ENCODE measurements around the gene RHBDL1.

Gene RHBDL1

GRCh38 chr16:720447-720989 lies 45.0 kb downstream of the RHBDL1 start (continued):
- TF ChIP-seq ZNF112 (tag by site-specific recombination; IDR thresholded peaks at IDR 0.05) = no peak
- TF ChIP-seq YY1 (tag by site-specific recombination; IDR thresholded peaks at IDR 0.05) = no peak; the same call in 1 of the 2 replicates
- no peak for TF ChIP-seq ZNF830 (tag by site-specific recombination; IDR thresholded peaks at IDR 0.05; ENCODE audit: low read depth)
- no peak for TF ChIP-seq TCF7L2 (IDR thresholded peaks at IDR 0.05; ENCODE audit: borderline replicate concordance, low read depth, low read length)
- no peak for TF ChIP-seq FEZF1 (tag by site-specific recombination; IDR thresholded peaks at IDR 0.05)
- no peak; the same call in 1 of the 2 replicates for TF ChIP-seq KLF1 (tag by site-specific recombination; IDR thresholded peaks at IDR 0.05)
- TF ChIP-seq ZNF645 (tag by site-specific recombination; IDR thresholded peaks at IDR 0.05) = peak; percentile 57; the same call in 1 of the 2 replicates
- no peak for TF ChIP-seq ZSCAN18 (tag by site-specific recombination; IDR thresholded peaks at IDR 0.05)
- TF ChIP-seq ZNF223 (tag by site-specific recombination; IDR thresholded peaks at IDR 0.05) = no peak
- TF ChIP-seq TRIM28 (IDR thresholded peaks at IDR 0.05; ENCODE audit: borderline replicate concordance, low read length) = no peak
- TF ChIP-seq ZNF146 (tag by site-specific recombination; IDR thresholded peaks at IDR 0.05) = no peak
- 0 out of 2 replicates have a peak, but pooled peaks have one; percentile 21 for TF ChIP-seq ZNF239 (tag by site-specific recombination; IDR thresholded peaks at IDR 0.05)
- TF ChIP-seq ZNF837 (tag by site-specific recombination; IDR thresholded peaks at IDR 0.05) = peak; percentile 29; the same call in 1 of the 2 replicates
- TF ChIP-seq ZNF544 (tag by site-specific recombination; IDR thresholded peaks at IDR 0.05) = no peak
- TF ChIP-seq ZNF585B (tag by site-specific recombination; IDR thresholded peaks at IDR 0.05) = no peak
- no peak for TF ChIP-seq PRDM6 (tag by site-specific recombination; IDR thresholded peaks at IDR 0.05)
- TF ChIP-seq, protein P1, sequence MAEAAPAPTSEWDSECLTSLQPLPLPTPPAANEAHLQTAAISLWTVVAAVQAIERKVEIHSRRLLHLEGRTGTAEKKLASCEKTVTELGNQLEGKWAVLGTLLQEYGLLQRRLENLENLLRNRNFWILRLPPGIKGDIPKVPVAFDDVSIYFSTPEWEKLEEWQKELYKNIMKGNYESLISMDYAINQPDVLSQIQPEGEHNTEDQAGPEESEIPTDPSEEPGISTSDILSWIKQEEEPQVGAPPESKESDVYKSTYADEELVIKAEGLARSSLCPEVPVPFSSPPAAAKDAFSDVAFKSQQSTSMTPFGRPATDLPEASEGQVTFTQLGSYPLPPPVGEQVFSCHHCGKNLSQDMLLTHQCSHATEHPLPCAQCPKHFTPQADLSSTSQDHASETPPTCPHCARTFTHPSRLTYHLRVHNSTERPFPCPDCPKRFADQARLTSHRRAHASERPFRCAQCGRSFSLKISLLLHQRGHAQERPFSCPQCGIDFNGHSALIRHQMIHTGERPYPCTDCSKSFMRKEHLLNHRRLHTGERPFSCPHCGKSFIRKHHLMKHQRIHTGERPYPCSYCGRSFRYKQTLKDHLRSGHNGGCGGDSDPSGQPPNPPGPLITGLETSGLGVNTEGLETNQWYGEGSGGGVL (tag by site-specific recombination; IDR thresholded peaks at IDR 0.05) = 0 out of 2 replicates have a peak, but pooled peaks have one; percentile 17
- no peak for TF ChIP-seq ZNF174 (tag by site-specific recombination; IDR thresholded peaks at IDR 0.05)
- TF ChIP-seq ZNF658 (tag by site-specific recombination; IDR thresholded peaks at IDR 0.05) = no peak
- no peak for TF ChIP-seq ZNF292 (tag by site-specific recombination; IDR thresholded peaks at IDR 0.05; ENCODE audit: borderline replicate concordance, low read depth)
- peak; percentile 93 for TF ChIP-seq GLIS2 (tag by site-specific recombination; IDR thresholded peaks at IDR 0.05)
- no peak for TF ChIP-seq ZNF140 (tag by site-specific recombination; IDR thresholded peaks at IDR 0.05)
- TF ChIP-seq, protein P2, sequence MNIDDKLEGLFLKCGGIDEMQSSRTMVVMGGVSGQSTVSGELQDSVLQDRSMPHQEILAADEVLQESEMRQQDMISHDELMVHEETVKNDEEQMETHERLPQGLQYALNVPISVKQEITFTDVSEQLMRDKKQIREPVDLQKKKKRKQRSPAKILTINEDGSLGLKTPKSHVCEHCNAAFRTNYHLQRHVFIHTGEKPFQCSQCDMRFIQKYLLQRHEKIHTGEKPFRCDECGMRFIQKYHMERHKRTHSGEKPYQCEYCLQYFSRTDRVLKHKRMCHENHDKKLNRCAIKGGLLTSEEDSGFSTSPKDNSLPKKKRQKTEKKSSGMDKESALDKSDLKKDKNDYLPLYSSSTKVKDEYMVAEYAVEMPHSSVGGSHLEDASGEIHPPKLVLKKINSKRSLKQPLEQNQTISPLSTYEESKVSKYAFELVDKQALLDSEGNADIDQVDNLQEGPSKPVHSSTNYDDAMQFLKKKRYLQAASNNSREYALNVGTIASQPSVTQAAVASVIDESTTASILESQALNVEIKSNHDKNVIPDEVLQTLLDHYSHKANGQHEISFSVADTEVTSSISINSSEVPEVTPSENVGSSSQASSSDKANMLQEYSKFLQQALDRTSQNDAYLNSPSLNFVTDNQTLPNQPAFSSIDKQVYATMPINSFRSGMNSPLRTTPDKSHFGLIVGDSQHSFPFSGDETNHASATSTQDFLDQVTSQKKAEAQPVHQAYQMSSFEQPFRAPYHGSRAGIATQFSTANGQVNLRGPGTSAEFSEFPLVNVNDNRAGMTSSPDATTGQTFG (tag by site-specific recombination; IDR thresholded peaks at IDR 0.05; ENCODE audit: borderline replicate concordance) = no peak
- TF ChIP-seq, protein P3, sequence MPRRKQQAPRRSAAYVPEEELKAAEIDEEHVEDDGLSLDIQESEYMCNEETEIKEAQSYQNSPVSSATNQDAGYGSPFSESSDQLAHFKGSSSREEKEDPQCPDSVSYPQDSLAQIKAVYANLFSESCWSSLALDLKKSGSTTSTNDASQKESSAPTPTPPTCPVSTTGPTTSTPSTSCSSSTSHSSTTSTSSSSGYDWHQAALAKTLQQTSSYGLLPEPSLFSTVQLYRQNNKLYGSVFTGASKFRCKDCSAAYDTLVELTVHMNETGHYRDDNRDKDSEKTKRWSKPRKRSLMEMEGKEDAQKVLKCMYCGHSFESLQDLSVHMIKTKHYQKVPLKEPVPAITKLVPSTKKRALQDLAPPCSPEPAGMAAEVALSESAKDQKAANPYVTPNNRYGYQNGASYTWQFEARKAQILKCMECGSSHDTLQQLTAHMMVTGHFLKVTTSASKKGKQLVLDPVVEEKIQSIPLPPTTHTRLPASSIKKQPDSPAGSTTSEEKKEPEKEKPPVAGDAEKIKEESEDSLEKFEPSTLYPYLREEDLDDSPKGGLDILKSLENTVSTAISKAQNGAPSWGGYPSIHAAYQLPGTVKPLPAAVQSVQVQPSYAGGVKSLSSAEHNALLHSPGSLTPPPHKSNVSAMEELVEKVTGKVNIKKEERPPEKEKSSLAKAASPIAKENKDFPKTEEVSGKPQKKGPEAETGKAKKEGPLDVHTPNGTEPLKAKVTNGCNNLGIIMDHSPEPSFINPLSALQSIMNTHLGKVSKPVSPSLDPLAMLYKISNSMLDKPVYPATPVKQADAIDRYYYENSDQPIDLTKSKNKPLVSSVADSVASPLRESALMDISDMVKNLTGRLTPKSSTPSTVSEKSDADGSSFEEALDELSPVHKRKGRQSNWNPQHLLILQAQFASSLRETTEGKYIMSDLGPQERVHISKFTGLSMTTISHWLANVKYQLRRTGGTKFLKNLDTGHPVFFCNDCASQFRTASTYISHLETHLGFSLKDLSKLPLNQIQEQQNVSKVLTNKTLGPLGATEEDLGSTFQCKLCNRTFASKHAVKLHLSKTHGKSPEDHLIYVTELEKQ (tag by site-specific recombination; IDR thresholded peaks at IDR 0.05; ENCODE audit: borderline replicate concordance) = no peak
- TF ChIP-seq ZNF654 (tag by site-specific recombination; IDR thresholded peaks at IDR 0.05; ENCODE audit: low read depth) = no peak
- TF ChIP-seq ZNF48 (tag by site-specific recombination; IDR thresholded peaks at IDR 0.05) = no peak
- TF ChIP-seq ZNF704 (tag by site-specific recombination; IDR thresholded peaks at IDR 0.05) = no peak
- TF ChIP-seq ZNF707 (tag by site-specific recombination; IDR thresholded peaks at IDR 0.05) = no peak
